Activated naive CD4-positive, alpha-beta T cell treated with anti-CD3 and anti-CD28 coated beads, Interleukin-2, amount 10 ng/mL, durations not matched to agents 7 days and 5 days (primary cell): Measurements from ENCODE around the gene FAM219B.
A peak's percentile ranks its signal among the peaks of the same experiment; 100 is the strongest.
"Not testable (repeated sequence)": the region's sequence is repeated elsewhere in the genome, so short reads cannot be mapped to it uniquely, and the experiment has no call there.

Experiments used
- CTCF ChIA-PET: fragments of 350-600 bp; sonication (Branson Sonifier 250); formaldehyde crosslinking; loops from one replicate; lab custom pipeline; 2021; ENCODE audit warnings: antibody characterized with exemption; lab: Charles Lee
- DNase-seq: peaks from one replicate; pipeline ENCODE4 v3.0.0-alpha.2; 2020
- H3K27ac Mint-ChIP-seq: one replicate; pipeline ENCODE4 v1.8.0; 2021; ENCODE audit warnings: mild to moderate bottlenecking, moderate library complexity, mixed read lengths
- H3K27me3 Mint-ChIP-seq: one replicate; pipeline ENCODE4 v1.8.0; 2021; ENCODE audit warnings: mild to moderate bottlenecking, mixed read lengths
- H3K36me3 Mint-ChIP-seq: one replicate; pipeline ENCODE4 v1.8.0; 2021; ENCODE audit warnings: mixed read lengths
- H3K4me1 Mint-ChIP-seq: one replicate; pipeline ENCODE4 v1.8.0; 2021; ENCODE audit warnings: mixed read lengths
- H3K4me3 Mint-ChIP-seq: one replicate; pipeline ENCODE4 v1.8.0; 2021; ENCODE audit warnings: mild to moderate bottlenecking, moderate library complexity, mixed read lengths
- H3K9me3 Mint-ChIP-seq: one replicate; pipeline ENCODE4 v1.8.0; 2021; ENCODE audit warnings: mixed read lengths

FAM219B gene

GRCh38 chr15:74906450-74907162, at the start of gene FAM219B:
Gene FAM219B (minus strand): TSS chr15:74906851. CDS start chr15:74906800, 51 bp downstream.
- peaks cover 37% of the 10 kb centered on the region for H3K36me3 Mint-ChIP-seq
- peaks cover 44% of the 10 kb centered on the region for H3K4me1 Mint-ChIP-seq
- CTCF ChIA-PET, result interaction anchor here (0.7 to 2.1 kb wide), 6 partner anchors 17 to 135 kb away, joined by 3 to 11 read pairs (median 4); partner anchors contain the start of gene MPI
- peak within 1 kb of the TSS; percentile 94 for H3K27ac Mint-ChIP-seq
- peak; percentile 85 for DNase-seq
- H3K27me3 Mint-ChIP-seq, result no peaks in the 10 kb centered on the region
- peak within 1 kb of the TSS; percentile 99 for H3K4me3 Mint-ChIP-seq
- H3K9me3 Mint-ChIP-seq, result no peaks in the 10 kb centered on the region

GRCh38 chr15:74955796-74956647, 49.4 kb upstream of the FAM219B start:
- H3K9me3 Mint-ChIP-seq, result no peaks in the 10 kb centered on the region
- H3K27ac Mint-ChIP-seq, result no peak overlapping the region
- CTCF ChIA-PET, result interaction anchor here (0.7 to 1.0 kb wide), 3 partner anchors 32 to 186 kb away, joined by 3 to 7 read pairs (median 4); no protein-coding TSS in a partner anchor
- H3K4me1 Mint-ChIP-seq, result peaks cover 48% of the 10 kb centered on the region
- H3K4me3 Mint-ChIP-seq, result peak overlapping the region; percentile 71
- DNase-seq, result peak; percentile 78
- H3K27me3 Mint-ChIP-seq, result peaks cover 62% of the 10 kb centered on the region
- H3K36me3 Mint-ChIP-seq, result no peaks in the 10 kb centered on the region

GRCh38 chr15:74955017-74955416, 48.4 kb upstream of the FAM219B start:
- CTCF ChIA-PET, result interaction anchor here (1.0 to 1.6 kb wide), 4 partner anchors 14 to 184 kb away, joined by 3 to 8 read pairs (median 6); no protein-coding TSS in a partner anchor
- Mint-ChIP-seq H3K4me3 (peak overlapping the region; percentile 43), H3K27me3 (peaks cover 56% of the 10 kb centered on the region)

GRCh38 chr15:74954515-74954914, 47.9 kb upstream of the FAM219B start:
- peaks cover 45% of the 10 kb centered on the region for H3K4me1 Mint-ChIP-seq
- H3K27me3 Mint-ChIP-seq, result peaks cover 51% of the 10 kb centered on the region
- no peak overlapping the region for H3K4me3 Mint-ChIP-seq
- no peaks in the 10 kb centered on the region for H3K9me3 Mint-ChIP-seq
- no peaks in the 10 kb centered on the region for H3K36me3 Mint-ChIP-seq
- DNase-seq, result no peak
- CTCF ChIA-PET, result interaction anchor here (1.0 to 1.6 kb wide), 5 partner anchors 13 to 313 kb away, joined by 3 to 8 read pairs (median 4); no protein-coding TSS in a partner anchor
- no peak overlapping the region for H3K27ac Mint-ChIP-seq

More at GRCh38 chr15:74955017-74955416, 48.4 kb upstream of the FAM219B start:
- no peaks in the 10 kb centered on the region for H3K36me3 Mint-ChIP-seq
- DNase-seq, result no peak
- no peaks in the 10 kb centered on the region for H3K9me3 Mint-ChIP-seq
- peaks cover 45% of the 10 kb centered on the region for H3K4me1 Mint-ChIP-seq
- H3K27ac Mint-ChIP-seq, result no peak overlapping the region

GRCh38 chr15:74951006-74951405, 44.4 kb upstream of the FAM219B start:
- no peaks in the 10 kb centered on the region for H3K9me3 Mint-ChIP-seq
- H3K27ac Mint-ChIP-seq, result no peak overlapping the region
- CTCF ChIA-PET, result interaction anchor here (0.5 to 6.5 kb wide), 22 partner anchors 9 to 579 kb away, joined by 3 to 75 read pairs (median 4); partner anchors contain the start of genes COX5A, FAM219B and PPCDC
- no peak for DNase-seq
- H3K27me3 Mint-ChIP-seq, result peaks cover 31% of the 10 kb centered on the region
- no peaks in the 10 kb centered on the region for H3K36me3 Mint-ChIP-seq
- H3K4me3 Mint-ChIP-seq, result no peak overlapping the region
- H3K4me1 Mint-ChIP-seq, result peaks cover 22% of the 10 kb centered on the region

GRCh38 chr15:74950078-74950908, 43.6 kb upstream of the FAM219B start:
- CTCF ChIA-PET, result interaction anchor here (0.5 to 6.5 kb wide), 26 partner anchors 10 to 578 kb away, joined by 3 to 75 read pairs (median 4); partner anchors contain the start of genes COX5A, FAM219B and PPCDC
- H3K27ac Mint-ChIP-seq, result no peak overlapping the region

GRCh38 chr15:74937590-74938371, 31.1 kb upstream of the FAM219B start, which contains the start of gene COX5A:
Gene COX5A (minus strand): TSS chr15:74938073. CDS start chr15:74938014, 59 bp downstream.
- CTCF ChIA-PET, result interaction anchor here (0.8 to 4.2 kb wide), 2 partner anchors 12 to 34 kb away, joined by 3 to 19 read pairs; no protein-coding TSS in a partner anchor
- H3K9me3 Mint-ChIP-seq, result no peaks in the 10 kb centered on the region
- H3K36me3 Mint-ChIP-seq, result peaks cover 9% of the 10 kb centered on the region
- H3K4me3 Mint-ChIP-seq, result peak within 1 kb of the TSS; percentile 91
- H3K27me3 Mint-ChIP-seq, result peaks cover 15% of the 10 kb centered on the region
- peak within 1 kb of the TSS; percentile 91 for H3K27ac Mint-ChIP-seq
- DNase-seq, result peak; percentile 94
- H3K4me1 Mint-ChIP-seq, result peaks cover 37% of the 10 kb centered on the region

More at GRCh38 chr15:74950078-74950908, 43.6 kb upstream of the FAM219B start:
- H3K4me3 Mint-ChIP-seq, result no peak overlapping the region
- H3K27me3 Mint-ChIP-seq, result peaks cover 29% of the 10 kb centered on the region
- peaks cover 15% of the 10 kb centered on the region for H3K4me1 Mint-ChIP-seq
- H3K36me3 Mint-ChIP-seq, result no peaks in the 10 kb centered on the region
- no peaks in the 10 kb centered on the region for H3K9me3 Mint-ChIP-seq
- DNase-seq, result peak; percentile 88

GRCh38 chr15:74937272-74937589, 30.6 kb upstream of the FAM219B start:
- no peak for DNase-seq
- CTCF ChIA-PET, result interaction anchor here (4.2 kb wide), 1 partner anchor 13 kb away, joined by 19 read pairs; no protein-coding TSS in a partner anchor
- Mint-ChIP-seq H3K27ac (peak overlapping the region; percentile 85), H3K4me1 (peaks cover 39% of the 10 kb centered on the region), H3K27me3 (peaks cover 10% of the 10 kb centered on the region), H3K36me3 (peaks cover 9% of the 10 kb centered on the region), H3K9me3 (no peaks in the 10 kb centered on the region), H3K4me3 (peak overlapping the region; percentile 91)

- CTCF ChIA-PET, result interaction anchor here (1.8 kb wide), 1 partner anchor 31 kb away, joined by 5 read pairs; no protein-coding TSS in a partner anchor
- Mint-ChIP-seq H3K4me1 (peaks cover 41% of the 10 kb centered on the region), H3K27ac (peak overlapping the region; percentile 77)
Measured at GRCh38 chr15:74935193-74935592, 28.5 kb upstream of the FAM219B start.

GRCh38 chr15:74933573-74933972, 26.9 kb upstream of the FAM219B start:
- Mint-ChIP-seq H3K27me3 (no peaks in the 10 kb centered on the region), H3K36me3 (peaks cover 20% of the 10 kb centered on the region), H3K4me1 (peaks cover 41% of the 10 kb centered on the region), H3K27ac (no peak overlapping the region), H3K4me3 (no peak overlapping the region), H3K9me3 (no peaks in the 10 kb centered on the region)
- no peak for DNase-seq
- CTCF ChIA-PET, result interaction anchor here (0.7 to 1.8 kb wide), 4 partner anchors 23 to 152 kb away, joined by 3 to 5 read pairs (median 4); partner anchors contain the start of gene RPP25

More at GRCh38 chr15:74935193-74935592, 28.5 kb upstream of the FAM219B start:
- peak overlapping the region; percentile 38 for H3K4me3 Mint-ChIP-seq
- not testable (repeated sequence) for DNase-seq, H3K9me3 Mint-ChIP-seq, H3K27me3 Mint-ChIP-seq
- H3K36me3 Mint-ChIP-seq, result peaks cover 14% of the 10 kb centered on the region

- no peak overlapping the region for H3K27ac Mint-ChIP-seq
- no peaks in the 10 kb centered on the region for H3K27me3 Mint-ChIP-seq
- peaks cover 10% of the 10 kb centered on the region for H3K4me1 Mint-ChIP-seq
- peaks cover 30% of the 10 kb centered on the region for H3K36me3 Mint-ChIP-seq
- CTCF ChIA-PET, result no interaction called here
- no peaks in the 10 kb centered on the region for H3K9me3 Mint-ChIP-seq
- no peak overlapping the region for H3K4me3 Mint-ChIP-seq
- no peak for DNase-seq
Measured at GRCh38 chr15:74928771-74929198, 22.1 kb upstream of the FAM219B start.

- Mint-ChIP-seq H3K27me3 (no peaks in the 10 kb centered on the region), H3K36me3 (peaks cover 50% of the 10 kb centered on the region), H3K9me3 (no peaks in the 10 kb centered on the region), H3K4me3 (no peak overlapping the region), H3K27ac (no peak overlapping the region), H3K4me1 (no peaks in the 10 kb centered on the region)
- CTCF ChIA-PET, result interaction anchor here (0.7 to 0.8 kb wide), 2 partner anchors 9 to 23 kb away, joined by 3 to 5 read pairs; no protein-coding TSS in a partner anchor
- no peak for DNase-seq
Measured at GRCh38 chr15:74924525-74924924, 17.9 kb upstream of the FAM219B start.
